MM.1S (cell line): ENCODE results near the gene ING5.

Experiments used
- DNase-seq: peaks from one replicate; pipeline ENCODE4 v3.0.0-alpha.2; 2015
- H2AFZ ChIP-seq: fragments of 300-600 bp; sonication (generic); 2 replicates; pipeline ENCODE4 v1.6.0; 2016; ENCODE audit warnings: antibody characterized with exemption, low read length
- H3F3A ChIP-seq: fragments of 300-600 bp; sonication (generic); 2 replicates; pipeline ENCODE4 v1.6.1; 2016; ENCODE audit warnings: mild to moderate bottlenecking, antibody characterized with exemption, low read length, moderate library complexity, mixed read lengths; ENCODE audit not compliant: insufficient read depth
- H3K27ac ChIP-seq: fragments of 300-600 bp; sonication (generic); 2 replicates; pipeline ENCODE4 v1.5.1; 2016; ENCODE audit warnings: mild to moderate bottlenecking, low read length
- H3K27me3 ChIP-seq: fragments of 300-600 bp; sonication (generic); replicated peaks from 2 replicates; pipeline ENCODE4 v1.6.0; 2016; ENCODE audit warnings: low read length; ENCODE audit not compliant: insufficient read depth
- H3K36me3 ChIP-seq: fragments of 300-600 bp; sonication (generic); replicated peaks from 2 replicates; pipeline ENCODE4 v1.6.1; 2016; ENCODE audit warnings: mild to moderate bottlenecking, low read length, mixed read lengths; ENCODE audit not compliant: insufficient read depth
- H3K4me1 ChIP-seq: fragments of 300-600 bp; sonication (generic); 2 replicates; pipeline ENCODE4 v1.6.1; 2016; ENCODE audit warnings: low read length, mixed read lengths
- H3K4me2 ChIP-seq: fragments of 300-600 bp; sonication (generic); 2 replicates; pipeline ENCODE4 v1.6.0; 2016; ENCODE audit warnings: low read depth, low read length
- H3K4me3 ChIP-seq: fragments of 300-600 bp; sonication (generic); 2 replicates; pipeline ENCODE4 v1.5.1; 2016; ENCODE audit warnings: low read length, mixed read lengths
- H3K79me2 ChIP-seq: fragments of 300-600 bp; sonication (generic); 2 replicates; pipeline ENCODE4 v1.6.1; 2016; ENCODE audit warnings: mixed run types, low read length, mixed read lengths
- H3K9ac ChIP-seq: fragments of 300-600 bp; sonication (generic); 2 replicates; pipeline ENCODE4 v1.6.1; 2016; ENCODE audit warnings: low read length, mixed read lengths
- H3K9me2 ChIP-seq: fragments of 300-600 bp; sonication (generic); replicated peaks from 2 replicates; pipeline ENCODE4 v1.6.1; 2016; ENCODE audit warnings: mild to moderate bottlenecking, low read length, mixed read lengths; ENCODE audit not compliant: insufficient read depth
- H3K9me3 ChIP-seq: fragments of 300-600 bp; sonication (generic); replicated peaks from 2 replicates; pipeline ENCODE4 v1.6.1; 2016; ENCODE audit warnings: mild to moderate bottlenecking, low read length, mixed read lengths; ENCODE audit not compliant: insufficient read depth
- H4K20me1 ChIP-seq: fragments of 300-600 bp; sonication (generic); 2 replicates; pipeline ENCODE4 v1.6.1; 2016; ENCODE audit warnings: mild to moderate bottlenecking, low read length, moderate library complexity, mixed read lengths; ENCODE audit not compliant: insufficient read depth
- CTCF ChIP-seq: fragments of 300-600 bp; sonication (generic); IDR thresholded peaks from 2 replicates; pipeline ENCODE4 v1.5.1; 2016; ENCODE audit warnings: antibody characterized with exemption, low read length, mixed read lengths
- EZH2 ChIP-seq: fragments of 300-600 bp; sonication (generic); optimal IDR thresholded peaks from 2 replicates; pipeline ENCODE3; 2017; ENCODE audit warnings: low read depth, mild to moderate bottlenecking, antibody characterized with exemption, low read length, mixed read lengths
- EZH2phosphoT487 ChIP-seq: fragments of 300-600 bp; sonication (generic); IDR thresholded peaks from 2 replicates; pipeline ENCODE4 v1.6.1; 2018; ENCODE audit warnings: antibody characterized with exemption, low read length

ING5 gene

GRCh38 chr2:241656190-241656741 is 45.6 kb upstream of the ING5 start:
- H3K9ac ChIP-seq: no peak overlapping the region
- no peaks in the 10 kb centered on the region; the same call in 1 of the 2 replicates for H3K36me3 ChIP-seq
- no peaks in the 10 kb centered on the region for H3K27me3 ChIP-seq
- no peaks in the 10 kb centered on the region for H3K4me1 ChIP-seq
- H4K20me1 ChIP-seq: no peaks in the 10 kb centered on the region
- no peaks in the 10 kb centered on the region for H3K9me3 ChIP-seq
- no peak overlapping the region for H3K27ac ChIP-seq
- no peak for TF ChIP-seq CTCF
- no peak for TF ChIP-seq EZH2phosphoT487
- no peak for TF ChIP-seq EZH2
- no peak overlapping the region for H2AFZ ChIP-seq
- H3K4me2 ChIP-seq: no peak overlapping the region
- no peaks in the 10 kb centered on the region for H3K9me2 ChIP-seq
- no peak for DNase-seq
- no peak overlapping the region for H3K4me3 ChIP-seq
- H3K79me2 ChIP-seq: no peaks in the 10 kb centered on the region; the same call in 1 of the 2 replicates
- no peaks in the 10 kb centered on the region for H3F3A ChIP-seq

- H3K79me2 ChIP-seq: no peaks in the 10 kb centered on the region; the same call in 1 of the 2 replicates
- H2AFZ ChIP-seq: no peak overlapping the region
- no peak for TF ChIP-seq EZH2phosphoT487
- no peak for TF ChIP-seq EZH2
- TF ChIP-seq CTCF: no peak
- no peaks in the 10 kb centered on the region for H3K9me2 ChIP-seq
- H3K27ac ChIP-seq: no peak overlapping the region
- no peak overlapping the region for H3K4me3 ChIP-seq
- H3K4me1 ChIP-seq: no peaks in the 10 kb centered on the region
- H3K36me3 ChIP-seq: no peaks in the 10 kb centered on the region; the same call in 1 of the 2 replicates
- DNase-seq: no peak
- no peaks in the 10 kb centered on the region for H4K20me1 ChIP-seq
- no peaks in the 10 kb centered on the region for H3K27me3 ChIP-seq
- no peak overlapping the region for H3K4me2 ChIP-seq
- H3K9me3 ChIP-seq: no peaks in the 10 kb centered on the region
- no peaks in the 10 kb centered on the region for H3F3A ChIP-seq
- H3K9ac ChIP-seq: no peak overlapping the region
Measured at GRCh38 chr2:241657786-241658254, 44.0 kb upstream of the ING5 start.

- Histone ChIP-seq H3K4me1 (no peaks in the 10 kb centered on the region), H3K27me3 (no peaks in the 10 kb centered on the region), H3K27ac (no peak overlapping the region), H3F3A (no peaks in the 10 kb centered on the region), H3K9me2 (no peaks in the 10 kb centered on the region), H3K4me3 (no peak overlapping the region), H3K36me3 (no peaks in the 10 kb centered on the region; the same call in 1 of the 2 replicates), H3K9ac (no peak overlapping the region), H3K4me2 (no peak overlapping the region), H3K9me3 (no peaks in the 10 kb centered on the region), H4K20me1 (no peaks in the 10 kb centered on the region), H3K79me2 (no peaks in the 10 kb centered on the region), H2AFZ (no peak overlapping the region)
- TF ChIP-seq EZH2phosphoT487: no peak
- TF ChIP-seq CTCF: no peak
- TF ChIP-seq EZH2: no peak
- DNase-seq: no peak
Measured at GRCh38 chr2:241658296-241658695, 43.5 kb upstream of the ING5 start.
